GM12891 (cell line): ENCODE results near the gene LHFPL3.

Experiments used
- POLR2A ChIP-seq: IDR thresholded peaks from 2 replicates; pipeline ENCODE4 v1.6.1; 2011; ENCODE audit warnings: low read depth, low read length, control low read depth
- POLR2AphosphoS5 ChIP-seq: IDR thresholded peaks from 2 replicates; pipeline ENCODE4 v1.6.1; 2011; ENCODE audit warnings: low read depth, low read length, control low read depth
- POU2F2 ChIP-seq: IDR thresholded peaks from 2 replicates; pipeline ENCODE4 v1.6.1; 2011; ENCODE audit warnings: low read depth, mild to moderate bottlenecking, control low read depth, low read length, moderate library complexity
- TAF1 ChIP-seq: IDR thresholded peaks from 2 replicates; pipeline ENCODE4 v1.6.1; 2011; ENCODE audit warnings: low read depth, low read length, control low read depth

- TF ChIP-seq POLR2A (no peak), POU2F2 (no peak), POLR2AphosphoS5 (no peak), TAF1 (no peak)
These were observed 496.7 kb downstream of the LHFPL3 start for GRCh38 chr7:104825099-104825498.
